HG03469 (cell line): ENCODE results near the gene SAP30L.

Experiments
- ATAC-seq: cut with Tn5 transposase; IDR thresholded peaks from one replicate; pipeline ENCODE4 v1.9.1; 2021; ENCODE audit warnings: mild to moderate bottlenecking, moderate library complexity, moderate number of reproducible peaks; ENCODE audit not compliant: unreplicated experiment

SAP30L gene

DNA sequence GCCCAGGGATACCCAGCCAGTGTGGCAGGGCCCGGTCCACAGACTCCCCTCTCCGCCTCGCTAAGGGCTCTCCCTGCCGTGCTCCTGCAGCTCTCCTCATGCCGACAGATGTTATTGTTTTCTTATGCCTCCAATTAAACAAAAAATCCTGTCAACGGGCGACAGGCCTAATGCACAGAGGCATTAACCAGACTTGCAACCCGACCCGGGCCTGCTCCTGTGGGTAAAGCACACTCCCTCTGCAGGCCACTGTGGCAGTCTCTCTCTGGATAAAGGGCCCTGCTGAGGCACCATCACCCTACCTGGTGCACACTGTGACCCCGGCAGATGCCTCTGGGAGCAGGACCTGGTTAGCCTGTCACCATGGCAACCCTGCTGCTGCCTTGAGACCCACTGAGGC, 59.8 kb downstream of the SAP30L start:
- ATAC-seq, result no peak

DNA sequence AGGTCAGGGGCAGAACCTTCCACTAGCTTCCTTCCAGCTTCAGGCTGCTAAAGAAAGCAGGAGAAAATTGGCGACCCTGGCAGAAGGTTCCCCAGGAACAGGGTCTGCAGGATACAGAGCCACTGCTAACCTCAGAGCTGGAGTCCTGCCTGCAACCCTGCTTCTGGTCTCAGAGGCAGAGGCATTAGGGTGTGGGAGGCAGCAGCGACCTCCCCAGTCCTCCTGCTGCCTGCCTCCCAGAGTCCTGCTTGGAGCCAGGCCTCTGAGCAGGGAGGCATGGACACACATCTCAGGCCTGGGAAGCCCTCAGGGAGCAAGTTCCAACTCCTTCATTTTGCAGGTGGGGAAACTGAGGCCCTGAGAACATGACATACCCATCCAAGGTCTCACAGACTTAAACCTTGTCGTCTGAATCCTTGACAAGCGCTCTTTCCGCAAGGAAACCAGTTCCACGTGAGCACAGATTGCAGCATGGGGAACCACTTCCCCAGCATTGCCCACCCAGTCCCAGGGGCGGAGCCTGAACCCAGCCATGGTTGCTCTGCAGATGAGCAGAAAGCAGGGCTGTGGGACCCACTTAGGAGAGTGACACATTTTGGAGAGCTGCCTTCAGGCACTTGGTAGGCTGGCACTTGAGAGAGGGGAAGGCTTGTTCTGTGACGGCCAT, 60.4 kb downstream of the SAP30L start:
- ATAC-seq, result no peak

DNA sequence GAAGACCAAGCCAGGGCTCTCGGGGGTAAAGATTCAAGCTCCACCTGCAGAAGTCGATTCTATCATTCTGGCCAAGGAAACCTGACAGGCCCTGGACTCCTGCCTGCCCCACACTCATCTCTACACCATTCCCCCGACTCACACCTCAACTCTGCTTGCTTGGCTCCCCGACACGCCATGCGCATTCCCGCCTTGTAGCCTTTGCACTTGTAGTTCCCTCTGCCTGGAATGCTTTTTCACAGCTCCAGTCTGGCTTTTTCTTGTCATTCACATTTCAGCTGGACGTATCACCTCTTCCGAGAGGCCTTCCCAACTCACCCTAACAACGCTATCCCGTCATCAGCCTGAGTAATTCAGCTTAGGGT, 60.9 kb downstream of the SAP30L start:
- no peak for ATAC-seq

DNA sequence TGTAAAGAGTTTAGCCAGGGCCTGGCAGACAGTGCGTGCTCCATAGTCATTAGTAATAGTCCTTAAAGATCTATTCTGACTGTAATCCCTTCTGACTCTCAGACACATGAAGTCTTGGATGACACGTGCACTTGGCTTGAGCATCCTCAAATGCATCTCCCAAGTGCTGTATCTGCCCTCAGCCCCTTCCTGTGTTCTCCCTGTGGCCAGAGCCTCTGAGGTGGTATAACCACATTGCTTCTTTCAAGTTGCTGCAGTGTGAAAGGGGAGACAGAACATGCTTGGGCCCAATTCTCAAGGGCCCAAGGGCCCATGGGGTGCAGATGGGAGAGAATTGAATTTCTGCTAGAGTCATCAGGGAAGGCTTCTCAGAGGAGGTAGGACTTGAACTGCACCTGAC, 62.3 kb downstream of the SAP30L start:
- ATAC-seq, result no peak

DNA sequence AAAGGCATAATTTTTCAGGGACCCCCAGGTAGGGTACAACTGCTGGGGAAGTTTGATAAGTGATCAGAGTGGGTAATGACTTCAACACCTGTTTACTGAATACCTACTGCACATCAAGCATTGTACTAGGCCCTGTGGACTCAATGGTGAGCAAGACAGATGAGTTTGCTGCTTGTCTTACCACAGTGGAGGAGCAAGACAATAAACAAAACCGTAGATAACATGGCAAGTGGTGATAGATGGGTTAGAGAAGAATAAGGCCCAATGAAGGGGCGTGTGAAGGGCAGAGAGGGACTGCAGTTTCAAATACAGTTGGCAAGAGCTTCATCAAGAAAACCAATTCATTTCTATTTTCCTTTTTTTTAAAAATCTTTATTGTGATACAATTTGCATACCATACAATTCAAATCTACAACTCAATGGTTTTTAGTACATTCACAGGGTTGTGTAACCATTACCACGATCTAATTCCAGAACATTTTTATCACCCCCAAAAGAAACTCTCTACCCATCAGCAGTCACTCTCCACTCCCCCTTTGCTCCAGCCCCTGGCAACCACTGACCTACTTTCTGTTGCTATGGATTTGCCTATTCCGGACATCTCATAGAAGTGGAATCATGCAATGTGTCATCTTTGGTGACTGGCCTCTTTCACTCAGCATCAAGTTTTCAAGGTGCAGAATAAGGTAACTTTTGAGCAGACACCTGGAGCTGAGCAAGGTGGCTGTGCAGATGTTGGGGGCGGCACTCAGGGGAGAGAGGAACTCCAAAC, 64.2 kb downstream of the SAP30L start:
- no peak for ATAC-seq
